Liver (tissue), 9 donors: Measurements from ENCODE around the gene NDUFB1. TPM values are rescaled to one million over a fixed set of nuclear protein-coding genes. Genes with fewer than 3 reads are reported as not detected.
A peak's percentile ranks its signal among the peaks of the same experiment; 100 is the strongest.

Source experiments
- DNase-seq: peaks from one replicate; pipeline ENCODE4 v3.0.0-alpha.2; 2017; ENCODE audit warnings: low spot score
- H3K27ac ChIP-seq, 2 donors: one replicate each; pipeline ENCODE4 v1.7.0; 2013; ENCODE audit warnings: inconsistent platforms in 2 of 2, low read length in 2 of 2, control low read depth in 1 of 2, low read depth in 1 of 2, mild to moderate bottlenecking in 1 of 2
- H3K27me3 ChIP-seq, 4 donors: one replicate each; pipeline versions ENCODE4 v1.6.1 to v1.7.0; 2013; ENCODE audit warnings: low read length in 3 of 4, inconsistent platforms in 1 of 4, mild to moderate bottlenecking in 1 of 4, moderate library complexity in 1 of 4; ENCODE audit not compliant: control insufficient read depth in 4 of 4, insufficient read depth in 4 of 4
- H3K36me3 ChIP-seq, 4 donors: one replicate each; pipeline versions ENCODE4 v1.6.1 to v1.7.0; 2013; ENCODE audit warnings: low read length in 3 of 4, mild to moderate bottlenecking in 3 of 4, low read depth in 1 of 4, moderate library complexity in 1 of 4; ENCODE audit not compliant: control insufficient read depth in 4 of 4, insufficient read depth in 3 of 4
- H3K4me1 ChIP-seq, 4 donors: one replicate each; pipeline versions ENCODE4 v1.6.1 to v1.7.0; 2013; ENCODE audit warnings: low read length in 3 of 4, mild to moderate bottlenecking in 3 of 4, moderate library complexity in 1 of 4; ENCODE audit not compliant: control insufficient read depth in 4 of 4, insufficient read depth in 4 of 4
- H3K4me3 ChIP-seq, 3 donors: one replicate each; pipeline versions ENCODE4 v1.6.1 to v1.7.0; 2013; ENCODE audit warnings: low read length in 3 of 3, control low read depth in 1 of 3, low read depth in 1 of 3, mild to moderate bottlenecking in 1 of 3
- H3K9ac ChIP-seq, 2 donors: one replicate each; pipeline ENCODE4 v1.7.0; 2013; ENCODE audit warnings: low read length in 2 of 2, mild to moderate bottlenecking in 2 of 2, moderate library complexity in 2 of 2, control low read depth in 1 of 2, low read depth in 1 of 2
- H3K9me3 ChIP-seq, 4 donors: one replicate each; pipeline versions ENCODE4 v1.6.1 to v1.7.0; 2013; ENCODE audit warnings: low read length in 3 of 4; ENCODE audit not compliant: control insufficient read depth in 4 of 4
- ATF3 ChIP-seq: IDR thresholded peaks from 2 replicates; pipeline ENCODE4 v1.6.1; 2016; ENCODE audit warnings: antibody characterized with exemption
- EGR1 ChIP-seq, 2 donors: IDR thresholded peaks; 2 replicates each; pipeline ENCODE4 v1.6.1; 2016 to 2018; ENCODE audit warnings: antibody characterized with exemption in 2 of 2, low read depth in 2 of 2
- FOXA2 ChIP-seq: IDR thresholded peaks from 2 replicates; pipeline ENCODE4 v1.6.1; 2016; ENCODE audit warnings: antibody characterized with exemption
- GABPA ChIP-seq, 2 donors: IDR thresholded peaks in 1 of 2; conservative IDR thresholded peaks in 1 of 2; 2 replicates each; pipeline ENCODE4 v1.6.1; 2016; ENCODE audit warnings: antibody characterized with exemption in 2 of 2, mild to moderate bottlenecking in 1 of 2, moderate library complexity in 1 of 2
- HNF4G ChIP-seq: IDR thresholded peaks from 2 replicates; pipeline ENCODE4 v1.6.1; 2016; ENCODE audit warnings: antibody characterized with exemption
- JUND ChIP-seq, 2 donors: IDR thresholded peaks; 2 replicates each; pipeline ENCODE4 v1.6.1; 2016; ENCODE audit warnings: antibody characterized with exemption in 2 of 2
- NR2F2 ChIP-seq: IDR thresholded peaks from 2 replicates; pipeline ENCODE4 v1.6.1; 2016; ENCODE audit warnings: antibody characterized with exemption
- RAD21 ChIP-seq, 2 donors: IDR thresholded peaks; 2 replicates each; pipeline ENCODE4 v1.6.1; 2016; ENCODE audit warnings: antibody characterized with exemption in 2 of 2, mild to moderate bottlenecking in 2 of 2
- REST ChIP-seq: IDR thresholded peaks from 2 replicates; pipeline ENCODE4 v1.6.1; 2016; ENCODE audit warnings: antibody characterized with exemption, mild to moderate bottlenecking
- RXRA ChIP-seq, 2 donors: IDR thresholded peaks; 2 replicates each; pipeline ENCODE4 v1.6.1; 2017 to 2018; ENCODE audit warnings: antibody characterized with exemption in 2 of 2, mild to moderate bottlenecking in 1 of 2
- SP1 ChIP-seq: IDR thresholded peaks from 2 replicates; pipeline ENCODE4 v1.6.1; 2018; ENCODE audit warnings: antibody characterized with exemption, mild to moderate bottlenecking
- TAF1 ChIP-seq: conservative IDR thresholded peaks from 2 replicates; pipeline ENCODE4 v1.6.1; 2016; ENCODE audit warnings: antibody characterized with exemption, mild to moderate bottlenecking
- YY1 ChIP-seq: IDR thresholded peaks from 2 replicates; pipeline ENCODE4 v1.6.1; 2016; ENCODE audit warnings: antibody characterized with exemption, mild to moderate bottlenecking
- WGBS: extraction: QIAGEN DNeasy Blood & Tissue Kit; methylation state at CpG from one replicate; pipeline ENCODE4 v1.1.7; 2013; 5-methylcytosine and 5-hydroxymethylcytosine counted together
- polyA plus RNA-seq, 2 donors: library from polyadenylated mRNA; stranded (reverse) in 1 of 2; unstranded in 1 of 2; fragments of 200-250 nt in 1 of 2; fragments of >200 nt in 1 of 2; fragmentation: Nextera tagmentation in 1 of 2; extraction: Ambion mirVana in 1 of 2; gene quantifications; one replicate each; pipeline versions ENCODE4 v1.2.1 to v1.2.3, GENCODE V29; 2013 to 2015
- total RNA-seq, 2 donors: library from RNA; depleted of rRNA; stranded (reverse); fragments of >200 nt; gene quantifications; one replicate each; pipeline ENCODE4 v1.2.3, GENCODE V29; 2014
- TF ChIP-seq, protein P1 (sequence below): fragments of 150-350 bp; IDR thresholded peaks from 2 replicates; pipeline ENCODE4 v1.5.1; 2017; ENCODE audit warnings: improper control_type of control experiment, low read depth, low read length; ENCODE audit not compliant: missing input control
- TF ChIP-seq, protein P2 (sequence below): IDR thresholded peaks from 2 replicates; pipeline ENCODE4 v1.6.1; 2016; ENCODE audit warnings: antibody characterized with exemption
- TF ChIP-seq, protein P3 (sequence below): IDR thresholded peaks from 2 replicates; pipeline ENCODE4 v1.6.1; 2016; ENCODE audit warnings: antibody characterized with exemption
- donor health status: healthy.
- donor health status: healthy.
- donor health status: healthy.
- donor health status: healthy.
- donor health status: healthy.

The NDUFB1 gene
- total and polyA plus RNA-seq, 4 donors = 136 to 436 (median 240) TPM

- Histone ChIP-seq H3K9ac (peak overlapping the region; percentile 73 to 77), H3K27me3 (no peaks in the 10 kb centered on the region), H3K4me1 (peaks cover 3 to 12% (median 6%) of the 10 kb centered on the region in 4 donors), H3K27ac (peak overlapping the region; percentile 90 to 93), H3K4me3 (peak overlapping the region; percentile 78 to 99 (median 95)), H3K36me3 (peaks cover 0 to 7% (median 4%) of the 10 kb centered on the region in 4 donors), H3K9me3 (no peaks in the 10 kb centered on the region)
- WGBS = under 1% methylated on average over 36 of the region's 36 CpGs
- DNase-seq = no peak
- TF ChIP-seq RAD21 (IDR thresholded peaks at IDR 0.05) (no peak), RXRA (IDR thresholded peaks at IDR 0.05) (peak in 1 of 2 donors; percentile 13), TAF1 (peak; percentile 19), HNF4G (peak; percentile 13)
- TF ChIP-seq, protein P1, sequence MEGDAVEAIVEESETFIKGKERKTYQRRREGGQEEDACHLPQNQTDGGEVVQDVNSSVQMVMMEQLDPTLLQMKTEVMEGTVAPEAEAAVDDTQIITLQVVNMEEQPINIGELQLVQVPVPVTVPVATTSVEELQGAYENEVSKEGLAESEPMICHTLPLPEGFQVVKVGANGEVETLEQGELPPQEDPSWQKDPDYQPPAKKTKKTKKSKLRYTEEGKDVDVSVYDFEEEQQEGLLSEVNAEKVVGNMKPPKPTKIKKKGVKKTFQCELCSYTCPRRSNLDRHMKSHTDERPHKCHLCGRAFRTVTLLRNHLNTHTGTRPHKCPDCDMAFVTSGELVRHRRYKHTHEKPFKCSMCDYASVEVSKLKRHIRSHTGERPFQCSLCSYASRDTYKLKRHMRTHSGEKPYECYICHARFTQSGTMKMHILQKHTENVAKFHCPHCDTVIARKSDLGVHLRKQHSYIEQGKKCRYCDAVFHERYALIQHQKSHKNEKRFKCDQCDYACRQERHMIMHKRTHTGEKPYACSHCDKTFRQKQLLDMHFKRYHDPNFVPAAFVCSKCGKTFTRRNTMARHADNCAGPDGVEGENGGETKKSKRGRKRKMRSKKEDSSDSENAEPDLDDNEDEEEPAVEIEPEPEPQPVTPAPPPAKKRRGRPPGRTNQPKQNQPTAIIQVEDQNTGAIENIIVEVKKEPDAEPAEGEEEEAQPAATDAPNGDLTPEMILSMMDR = no peak
Measured at GRCh38 chr14:92121207-92121669, 268 bp downstream of the NDUFB1 start.

GRCh38 chr14:92109490-92109889, 12.0 kb downstream of the NDUFB1 start:
- Histone ChIP-seq H3K4me3 (no peak overlapping the region), H3K36me3 (no peaks in the 10 kb centered on the region), H3K27ac (no peak overlapping the region), H3K4me1 (peaks cover 0 to 13% (median 5%) of the 10 kb centered on the region in 4 donors), H3K9me3 (no peaks in the 10 kb centered on the region), H3K9ac (no peak overlapping the region), H3K27me3 (no peaks in the 10 kb centered on the region)
- 85% methylated on average over 5 of the region's 5 CpGs for WGBS
- no peak for TF ChIP-seq YY1
- TF ChIP-seq NR2F2 = no peak
- no peak for TF ChIP-seq EGR1 (IDR thresholded peaks at IDR 0.05; ENCODE audit: low read depth in 2 of 2)
- TF ChIP-seq, protein P2, sequence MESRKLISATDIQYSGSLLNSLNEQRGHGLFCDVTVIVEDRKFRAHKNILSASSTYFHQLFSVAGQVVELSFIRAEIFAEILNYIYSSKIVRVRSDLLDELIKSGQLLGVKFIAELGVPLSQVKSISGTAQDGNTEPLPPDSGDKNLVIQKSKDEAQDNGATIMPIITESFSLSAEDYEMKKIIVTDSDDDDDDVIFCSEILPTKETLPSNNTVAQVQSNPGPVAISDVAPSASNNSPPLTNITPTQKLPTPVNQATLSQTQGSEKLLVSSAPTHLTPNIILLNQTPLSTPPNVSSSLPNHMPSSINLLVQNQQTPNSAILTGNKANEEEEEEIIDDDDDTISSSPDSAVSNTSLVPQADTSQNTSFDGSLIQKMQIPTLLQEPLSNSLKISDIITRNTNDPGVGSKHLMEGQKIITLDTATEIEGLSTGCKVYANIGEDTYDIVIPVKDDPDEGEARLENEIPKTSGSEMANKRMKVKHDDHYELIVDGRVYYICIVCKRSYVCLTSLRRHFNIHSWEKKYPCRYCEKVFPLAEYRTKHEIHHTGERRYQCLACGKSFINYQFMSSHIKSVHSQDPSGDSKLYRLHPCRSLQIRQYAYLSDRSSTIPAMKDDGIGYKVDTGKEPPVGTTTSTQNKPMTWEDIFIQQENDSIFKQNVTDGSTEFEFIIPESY = no peak
- TF ChIP-seq TAF1 = no peak
- TF ChIP-seq FOXA2 = no peak
- TF ChIP-seq JUND (IDR thresholded peaks at IDR 0.05) = no peak
- TF ChIP-seq ATF3 = no peak
- no peak for TF ChIP-seq SP1
- no peak for TF ChIP-seq RAD21 (IDR thresholded peaks at IDR 0.05)
- TF ChIP-seq GABPA (IDR thresholded peaks at IDR 0.05 in 1 of 2, conservative IDR thresholded peaks at IDR 0.05 in 1 of 2) = no peak
- TF ChIP-seq REST = no peak
- TF ChIP-seq, protein P3, sequence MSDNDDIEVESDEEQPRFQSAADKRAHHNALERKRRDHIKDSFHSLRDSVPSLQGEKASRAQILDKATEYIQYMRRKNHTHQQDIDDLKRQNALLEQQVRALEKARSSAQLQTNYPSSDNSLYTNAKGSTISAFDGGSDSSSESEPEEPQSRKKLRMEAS = no peak
- no peak for DNase-seq
